GM10248 (cell line): ENCODE data around the gene LOXL1.

Experiments used
- CTCF ChIA-PET: fragments of 300-600 bp; sonication (Branson Sonifier 250); formaldehyde crosslinking; extraction: SDS; loops from one replicate; lab custom pipeline; 2021; ENCODE audit warnings: antibody characterized with exemption; lab: Yijun Ruan, JAX
- POLR2A ChIA-PET: fragments of 350-650 bp; sonication (Branson Sonifier 250); formaldehyde crosslinking; extraction: SDS; loops from one replicate; lab custom pipeline; 2020; ENCODE audit warnings: antibody characterized with exemption; lab: Yijun Ruan, JAX
- DNase-seq: peaks from one replicate; pipeline ENCODE4 v3.0.0; 2012; ENCODE audit errors: extremely low spot score
- TF ChIP-seq, protein P1 (sequence below): IDR thresholded peaks from 2 replicates; pipeline ENCODE4 v1.5.1; 2012; ENCODE audit warnings: mild to moderate bottlenecking, low read depth; ENCODE audit errors: extremely low read depth, missing control alignments, control extremely low read depth

LOXL1 gene

DNA sequence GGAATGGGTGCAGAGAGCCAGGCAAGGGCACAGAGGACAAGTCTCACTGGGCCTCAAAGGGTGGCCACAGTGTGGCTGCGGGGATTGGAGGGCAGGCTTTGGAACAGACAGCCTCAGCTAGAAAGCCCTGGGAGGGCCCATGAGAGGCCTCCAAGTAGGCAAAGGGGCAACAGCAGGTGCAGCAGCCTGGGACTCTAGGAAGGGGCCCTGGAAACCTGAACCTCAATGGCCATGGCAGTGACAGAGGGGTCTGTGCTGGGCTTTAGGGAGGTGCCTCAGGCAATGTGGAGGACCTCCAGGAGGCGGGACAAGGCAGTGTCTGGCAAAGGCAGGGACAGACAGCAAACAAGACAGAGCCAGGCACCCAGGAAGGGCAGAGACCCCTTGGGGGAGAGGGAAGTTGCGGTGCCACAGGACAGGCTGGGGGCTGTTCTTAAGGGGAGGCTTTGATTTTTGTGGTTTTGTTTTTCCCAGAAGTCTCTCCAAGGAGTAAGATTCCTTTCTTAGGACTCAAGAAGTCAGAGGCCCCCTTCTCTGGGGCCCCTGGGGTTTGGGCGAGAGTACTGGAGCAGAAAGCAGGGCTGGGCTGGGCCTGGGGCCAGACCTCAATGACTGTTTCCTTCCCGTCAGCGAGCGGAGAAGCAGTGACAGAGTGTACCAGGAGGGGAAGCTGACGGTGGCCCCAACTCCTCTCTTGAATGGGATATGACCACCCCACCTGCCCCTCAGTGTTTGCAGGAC lies 56.1 kb downstream of the LOXL1 start:
- TF ChIP-seq, protein P1, sequence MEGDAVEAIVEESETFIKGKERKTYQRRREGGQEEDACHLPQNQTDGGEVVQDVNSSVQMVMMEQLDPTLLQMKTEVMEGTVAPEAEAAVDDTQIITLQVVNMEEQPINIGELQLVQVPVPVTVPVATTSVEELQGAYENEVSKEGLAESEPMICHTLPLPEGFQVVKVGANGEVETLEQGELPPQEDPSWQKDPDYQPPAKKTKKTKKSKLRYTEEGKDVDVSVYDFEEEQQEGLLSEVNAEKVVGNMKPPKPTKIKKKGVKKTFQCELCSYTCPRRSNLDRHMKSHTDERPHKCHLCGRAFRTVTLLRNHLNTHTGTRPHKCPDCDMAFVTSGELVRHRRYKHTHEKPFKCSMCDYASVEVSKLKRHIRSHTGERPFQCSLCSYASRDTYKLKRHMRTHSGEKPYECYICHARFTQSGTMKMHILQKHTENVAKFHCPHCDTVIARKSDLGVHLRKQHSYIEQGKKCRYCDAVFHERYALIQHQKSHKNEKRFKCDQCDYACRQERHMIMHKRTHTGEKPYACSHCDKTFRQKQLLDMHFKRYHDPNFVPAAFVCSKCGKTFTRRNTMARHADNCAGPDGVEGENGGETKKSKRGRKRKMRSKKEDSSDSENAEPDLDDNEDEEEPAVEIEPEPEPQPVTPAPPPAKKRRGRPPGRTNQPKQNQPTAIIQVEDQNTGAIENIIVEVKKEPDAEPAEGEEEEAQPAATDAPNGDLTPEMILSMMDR: no peak
- CTCF ChIA-PET: interaction anchor here (1.2 to 3.5 kb wide), 6 partner anchors 9 to 33 kb away, joined by 3 to 17 read pairs (median 4); partner anchors contain the start of gene PML
- DNase-seq: no peak
- POLR2A ChIA-PET: no interaction called here

DNA sequence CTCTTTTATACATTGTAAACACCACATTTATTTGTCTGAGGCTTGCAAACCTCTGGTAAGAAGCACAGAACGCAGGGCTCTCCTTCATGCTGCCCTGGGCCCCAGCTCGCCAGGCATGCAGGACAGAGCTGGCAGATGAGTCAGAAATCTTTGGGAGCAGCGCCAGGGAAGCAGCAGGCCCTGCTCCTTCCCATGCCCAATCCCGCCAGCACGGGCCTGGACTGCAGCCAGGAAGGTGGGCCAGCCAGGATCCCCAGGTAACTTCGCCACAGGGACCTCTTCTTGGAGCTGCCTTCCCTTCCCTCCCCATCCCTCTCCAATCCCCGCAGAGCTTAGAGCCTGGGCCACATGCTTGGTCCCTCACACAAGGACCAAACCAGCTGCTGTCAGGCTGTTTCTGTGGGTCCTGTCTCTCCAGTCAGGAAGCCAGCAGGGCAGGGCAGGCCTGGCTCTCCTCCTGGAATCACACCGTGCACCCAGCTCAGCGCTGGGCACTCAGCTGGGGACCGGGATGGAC lies 57.0 kb downstream of the LOXL1 start:
- ChIA-PET POLR2A (no interaction called here), CTCF (interaction anchor here (0.8 to 3.5 kb wide), 5 partner anchors 9 to 34 kb away, joined by 3 to 17 read pairs (median 3); no protein-coding TSS in a partner anchor)

GRCh38 chr15:73983773-73984172 lies 57.5 kb downstream of the LOXL1 start:
- TF ChIP-seq, protein P1: no peak
- CTCF ChIA-PET: interaction anchor here (0.8 to 3.5 kb wide), 4 partner anchors 9 to 34 kb away, joined by 3 to 17 read pairs (median 4); no protein-coding TSS in a partner anchor
- POLR2A ChIA-PET: no interaction called here
- DNase-seq: no peak

More for the DNA sequence above, 57.0 kb downstream of the LOXL1 start:
- no peak for DNase-seq
- TF ChIP-seq, protein P1: no peak

GRCh38 chr15:73984208-73984979 lies 58.1 kb downstream of the LOXL1 start:
- DNase-seq: no peak
- CTCF ChIA-PET: interaction anchor here (0.6 to 2.1 kb wide), 3 partner anchors 10 to 362 kb away, joined by 3 to 7 read pairs (median 3); partner anchors contain the start of gene PML
- TF ChIP-seq, protein P1: no peak
- POLR2A ChIA-PET: no interaction called here

GRCh38 chr15:73985101-73985873 lies 59.0 kb downstream of the LOXL1 start:
- TF ChIP-seq, protein P1: no peak
- ChIA-PET POLR2A (interaction anchor here (1.0 kb wide), 1 partner anchor 9 kb away, joined by 3 read pairs; the partner anchor contains the start of gene PML), CTCF (interaction anchor here (0.6 to 11.6 kb wide), 5 partner anchors 9 to 363 kb away, joined by 3 to 162 read pairs (median 3); partner anchors contain the start of gene PML)
- no peak for DNase-seq
